ENCODE data around the gene KRI1.

KRI1 gene

DNA sequence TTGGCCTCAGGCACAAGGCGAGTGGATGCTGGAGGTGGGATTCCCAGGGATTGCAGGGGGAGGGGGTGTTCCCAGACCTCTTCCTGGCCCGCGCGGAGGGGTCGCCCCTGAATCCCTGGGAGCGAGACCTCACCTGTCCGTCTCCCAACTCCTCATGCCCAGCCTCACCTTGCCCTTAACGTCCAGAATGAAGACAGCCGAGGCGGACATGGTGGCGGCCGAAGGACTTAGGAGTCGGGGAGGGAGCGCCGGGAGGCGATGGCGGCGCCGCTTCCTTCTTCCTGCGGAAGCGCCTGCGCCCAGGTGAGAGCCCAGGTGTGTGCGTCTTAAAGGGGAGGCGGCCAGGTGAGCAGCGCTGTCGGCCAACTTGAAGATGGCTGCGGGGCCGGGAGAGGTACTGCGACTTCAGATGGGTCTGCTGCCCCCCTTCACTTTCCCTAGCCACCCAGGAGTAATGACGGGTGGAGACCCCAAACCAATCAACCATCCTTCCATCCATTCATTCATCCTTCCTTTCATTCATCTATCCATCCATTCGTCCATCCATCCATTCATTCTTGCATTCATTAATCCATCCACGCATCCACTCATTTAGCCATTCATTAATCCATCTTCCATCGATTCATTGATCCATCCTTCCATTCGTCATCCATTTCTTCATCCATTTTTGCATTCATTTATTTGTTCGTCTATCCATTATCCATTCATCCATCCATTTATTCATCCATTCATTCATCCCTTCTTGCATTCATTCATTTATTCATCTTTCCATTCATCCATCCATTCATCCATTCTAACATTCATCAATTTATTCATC lies 21.4 kb upstream of the KRI1 start, which contains the start of gene AP1M2:
Gene AP1M2, minus strand, starts transcription at position 291 of the 817 bp plus-strand sequence. Its CDS starts 81 bp downstream, at position 210.
- peak within 1 kb of the TSS; percentile 79 for H3K4me3 ChIP-seq (ENCODE audit: severe bottlenecking)
- H3K4me1 ChIP-seq (ENCODE audit: insufficient read depth, poor library complexity, severe bottlenecking): peaks cover 5% of the 10 kb centered on the region
- H3K27me3 ChIP-seq (ENCODE audit: insufficient read depth, poor library complexity, severe bottlenecking): no peaks in the 10 kb centered on the region
- ATAC-seq (ENCODE audit: low read depth) (peak; percentile 88), DNase-seq (ENCODE audit: low spot score) (peak; percentile 72)
- peak within 1 kb of the TSS; percentile 42 for H3K27ac ChIP-seq (ENCODE audit: poor library complexity, severe bottlenecking)
- H3K9me3 ChIP-seq (ENCODE audit: severe bottlenecking): no peaks in the 10 kb centered on the region
- H3K36me3 ChIP-seq (ENCODE audit: low read depth): peaks cover 17% of the 10 kb centered on the region
- TF ChIP-seq, protein P1, sequence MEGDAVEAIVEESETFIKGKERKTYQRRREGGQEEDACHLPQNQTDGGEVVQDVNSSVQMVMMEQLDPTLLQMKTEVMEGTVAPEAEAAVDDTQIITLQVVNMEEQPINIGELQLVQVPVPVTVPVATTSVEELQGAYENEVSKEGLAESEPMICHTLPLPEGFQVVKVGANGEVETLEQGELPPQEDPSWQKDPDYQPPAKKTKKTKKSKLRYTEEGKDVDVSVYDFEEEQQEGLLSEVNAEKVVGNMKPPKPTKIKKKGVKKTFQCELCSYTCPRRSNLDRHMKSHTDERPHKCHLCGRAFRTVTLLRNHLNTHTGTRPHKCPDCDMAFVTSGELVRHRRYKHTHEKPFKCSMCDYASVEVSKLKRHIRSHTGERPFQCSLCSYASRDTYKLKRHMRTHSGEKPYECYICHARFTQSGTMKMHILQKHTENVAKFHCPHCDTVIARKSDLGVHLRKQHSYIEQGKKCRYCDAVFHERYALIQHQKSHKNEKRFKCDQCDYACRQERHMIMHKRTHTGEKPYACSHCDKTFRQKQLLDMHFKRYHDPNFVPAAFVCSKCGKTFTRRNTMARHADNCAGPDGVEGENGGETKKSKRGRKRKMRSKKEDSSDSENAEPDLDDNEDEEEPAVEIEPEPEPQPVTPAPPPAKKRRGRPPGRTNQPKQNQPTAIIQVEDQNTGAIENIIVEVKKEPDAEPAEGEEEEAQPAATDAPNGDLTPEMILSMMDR (IDR thresholded peaks at IDR 0.05; ENCODE audit: poor library complexity, severe bottlenecking): no peak

DNA sequence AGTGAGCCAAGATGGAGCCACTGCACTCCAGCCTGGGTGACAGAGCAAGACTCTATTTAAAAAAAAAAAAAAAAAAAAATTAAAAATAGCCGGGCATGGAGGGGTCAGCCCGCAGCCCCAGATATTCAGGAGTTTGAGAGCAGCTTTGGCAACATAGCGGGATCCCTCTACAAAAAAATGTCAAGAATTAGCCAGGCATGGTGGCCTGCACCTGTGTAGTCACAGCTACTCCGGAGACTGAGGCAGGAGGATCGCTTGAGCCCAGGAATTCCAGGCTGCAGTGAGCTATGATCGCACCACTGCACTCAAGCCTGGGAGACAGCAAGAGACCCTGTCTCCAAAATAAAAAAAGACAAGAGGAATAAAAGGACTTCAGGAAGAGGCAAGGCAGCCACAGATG lies 20.6 kb upstream of the KRI1 start:
- ATAC-seq (ENCODE audit: low read depth) (no peak), DNase-seq (ENCODE audit: low spot score) (no peak)
- H3K36me3 ChIP-seq (ENCODE audit: low read depth): peaks cover 23% of the 10 kb centered on the region
- no peaks in the 10 kb centered on the region for H3K27me3 ChIP-seq (ENCODE audit: insufficient read depth, poor library complexity, severe bottlenecking)
- TF ChIP-seq, protein P1 (IDR thresholded peaks at IDR 0.05; ENCODE audit: poor library complexity, severe bottlenecking): no peak
- peak overlapping the region; percentile 42 for H3K27ac ChIP-seq (ENCODE audit: poor library complexity, severe bottlenecking)
- peak overlapping the region; percentile 79 for H3K4me3 ChIP-seq (ENCODE audit: severe bottlenecking)
- H3K9me3 ChIP-seq (ENCODE audit: severe bottlenecking): no peaks in the 10 kb centered on the region
- H3K4me1 ChIP-seq (ENCODE audit: insufficient read depth, poor library complexity, severe bottlenecking): peaks cover 5% of the 10 kb centered on the region

DNA sequence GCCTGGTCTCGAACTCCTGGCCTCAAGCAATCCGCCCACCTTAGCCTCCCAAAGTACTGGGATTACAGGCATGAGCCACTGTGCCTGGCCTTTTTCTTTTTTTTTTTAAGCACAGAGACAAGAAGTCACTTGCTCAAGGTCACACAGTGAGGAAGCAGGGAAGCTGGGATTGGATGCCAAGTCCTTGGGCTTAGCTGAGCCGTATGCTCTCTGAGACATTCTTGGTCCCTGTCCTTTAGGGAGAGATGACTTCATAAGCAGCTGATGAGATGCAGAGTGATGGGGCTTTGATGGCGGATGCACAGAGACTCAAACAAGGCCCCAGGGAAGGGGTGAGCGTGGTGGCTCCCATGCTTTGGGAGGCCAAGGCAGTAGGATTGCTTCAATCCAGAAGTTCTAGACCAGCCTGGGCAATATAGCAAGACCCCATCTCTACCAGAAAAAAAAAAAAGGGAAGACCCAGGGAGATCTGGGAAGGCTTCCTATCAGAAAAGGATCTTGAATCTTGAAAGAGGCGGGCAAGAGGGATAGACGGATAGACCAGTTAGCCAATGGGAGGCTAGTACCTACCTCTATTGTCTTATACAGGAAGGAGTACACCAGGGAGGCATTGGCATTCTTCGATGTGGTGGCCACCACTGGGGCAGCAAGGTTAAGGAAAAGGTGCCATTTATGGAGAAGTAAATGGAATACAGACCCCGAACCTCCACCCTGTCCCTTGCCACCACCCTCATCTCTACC lies 17.4 kb upstream of the KRI1 start:
- Histone ChIP-seq H3K9me3 (ENCODE audit: severe bottlenecking) (no peaks in the 10 kb centered on the region), H3K36me3 (ENCODE audit: low read depth) (peaks cover 55% of the 10 kb centered on the region), H3K27me3 (ENCODE audit: insufficient read depth, poor library complexity, severe bottlenecking) (no peaks in the 10 kb centered on the region), H3K27ac (ENCODE audit: poor library complexity, severe bottlenecking) (no peak overlapping the region), H3K4me3 (ENCODE audit: severe bottlenecking) (no peak overlapping the region), H3K4me1 (ENCODE audit: insufficient read depth, poor library complexity, severe bottlenecking) (peaks cover 5% of the 10 kb centered on the region)
- TF ChIP-seq, protein P1 (IDR thresholded peaks at IDR 0.05; ENCODE audit: poor library complexity, severe bottlenecking): no peak
- ATAC-seq (ENCODE audit: low read depth) (no peak), DNase-seq (ENCODE audit: low spot score) (no peak)

DNA sequence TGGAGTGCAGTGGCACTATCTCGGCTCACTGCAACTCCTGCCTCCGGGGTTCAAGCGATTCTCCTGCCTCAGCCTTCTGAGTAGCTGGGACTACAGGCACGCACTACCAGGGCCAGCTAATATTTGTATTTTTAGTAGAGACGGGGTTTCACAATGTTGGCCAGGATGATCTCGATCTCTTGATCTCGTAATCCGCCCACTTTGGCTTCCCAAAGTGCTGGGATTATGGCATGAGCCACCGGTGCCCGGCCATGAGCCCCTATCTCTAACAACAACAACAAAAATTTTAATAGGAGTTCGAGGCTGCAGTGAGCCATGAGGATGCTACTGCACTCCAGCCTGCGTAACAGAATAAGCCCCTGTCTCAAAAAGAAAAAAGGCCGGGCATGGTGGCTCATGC lies 16.3 kb upstream of the KRI1 start:
- ATAC-seq (ENCODE audit: low read depth): no peak
- Histone ChIP-seq H3K36me3 (ENCODE audit: low read depth) (peaks cover 61% of the 10 kb centered on the region), H3K9me3 (ENCODE audit: severe bottlenecking) (no peaks in the 10 kb centered on the region), H3K27ac (ENCODE audit: poor library complexity, severe bottlenecking) (no peak overlapping the region), H3K4me3 (ENCODE audit: severe bottlenecking) (no peak overlapping the region), H3K4me1 (ENCODE audit: insufficient read depth, poor library complexity, severe bottlenecking) (no peaks in the 10 kb centered on the region), H3K27me3 (ENCODE audit: insufficient read depth, poor library complexity, severe bottlenecking) (no peaks in the 10 kb centered on the region)
- no peak for DNase-seq (ENCODE audit: low spot score)
- TF ChIP-seq, protein P1 (IDR thresholded peaks at IDR 0.05; ENCODE audit: poor library complexity, severe bottlenecking): no peak

Measured in RWPE2 (cell line).